Brain pericyte (primary cell): ENCODE results near the gene ANKRD23.

Experiments
- DNase-seq: peaks from one replicate; pipeline ENCODE4 v3.0.0-alpha.2; 2012; ENCODE audit warnings: low read depth, low spot score

The ANKRD23 gene

GRCh38 chr2:96877631-96878092, 33.8 kb upstream of the ANKRD23 start:
- no peak for DNase-seq

- no peak for DNase-seq
These were observed 33.2 kb upstream of the ANKRD23 start for GRCh38 chr2:96877042-96877451.

GRCh38 chr2:96876269-96877041, 32.6 kb upstream of the ANKRD23 start:
- DNase-seq: peak; percentile 33

GRCh38 chr2:96875498-96876268, 31.9 kb upstream of the ANKRD23 start:
- DNase-seq: no peak

- no peak for DNase-seq
These were observed 30.5 kb upstream of the ANKRD23 start for GRCh38 chr2:96874198-96874831.

GRCh38 chr2:96873651-96874096, 29.9 kb upstream of the ANKRD23 start:
- DNase-seq: no peak

- DNase-seq: no peak
These were observed 28.9 kb upstream of the ANKRD23 start for GRCh38 chr2:96872591-96873349.

GRCh38 chr2:96870626-96871255, 26.9 kb upstream of the ANKRD23 start:
- no peak for DNase-seq

GRCh38 chr2:96869822-96870625, 26.2 kb upstream of the ANKRD23 start, which contains the start of gene SEMA4C:
SEMA4C (minus strand) TSS chr2:96870080; CDS start chr2:96867886, 2,194 bp downstream.
- no peak for DNase-seq

GRCh38 chr2:96869281-96869821, 25.5 kb upstream of the ANKRD23 start:
- DNase-seq: no peak

GRCh38 chr2:96868555-96869280, 24.9 kb upstream of the ANKRD23 start:
- DNase-seq: peak; percentile 83

- peak; percentile 61 for DNase-seq
These were observed 24.1 kb upstream of the ANKRD23 start for GRCh38 chr2:96867756-96868554.

- no peak for DNase-seq
These were observed 23.4 kb upstream of the ANKRD23 start for GRCh38 chr2:96866986-96867755.

- DNase-seq: no peak
These were observed 22.8 kb upstream of the ANKRD23 start for GRCh38 chr2:96866586-96866985.

- no peak for DNase-seq
These were observed 22.3 kb upstream of the ANKRD23 start for GRCh38 chr2:96866149-96866548.

GRCh38 chr2:96865654-96866053, 21.8 kb upstream of the ANKRD23 start:
- no peak for DNase-seq

- DNase-seq: no peak
These were observed 20.7 kb upstream of the ANKRD23 start for GRCh38 chr2:96864343-96865091.
